ENCODE measurements around the gene MUC22.
"Not testable (repeated sequence)": the region's sequence is repeated elsewhere in the genome, so short reads cannot be mapped to it uniquely, and the experiment has no call there.

GRCh38 chr6:31020631-31021255 is 10.5 kb downstream of the MUC22 start:
- not testable (repeated sequence) for TF ChIP-seq CTCF (conservative IDR thresholded peaks at IDR 0.05; ENCODE audit: low read depth, low read length); EZH2 (IDR thresholded peaks at IDR 0.05; ENCODE audit: low read length, unreplicated experiment)
